HUES64 (cell line): Measurements from ENCODE around the gene CCDC40.
A peak's percentile ranks its signal among the peaks of the same experiment; 100 is the strongest.

Source experiments
- H3K27ac ChIP-seq: 2 replicates; pipeline ENCODE4 v1.7.0; 2013; ENCODE audit warnings: low read depth, low read length, inconsistent platforms
- H3K27me3 ChIP-seq: 2 replicates; pipeline ENCODE4 v1.6.1; 2013; ENCODE audit warnings: mild to moderate bottlenecking, low read length; ENCODE audit not compliant: insufficient read depth
- H3K36me3 ChIP-seq: 2 replicates; pipeline ENCODE4 v1.6.1; 2013; ENCODE audit warnings: mild to moderate bottlenecking, low read length; ENCODE audit not compliant: insufficient read depth
- H3K4me1 ChIP-seq: 2 replicates; pipeline ENCODE4 v1.6.1; 2013; ENCODE audit warnings: mild to moderate bottlenecking, low read length, moderate library complexity; ENCODE audit not compliant: insufficient read depth
- H3K4me3 ChIP-seq: 2 replicates; pipeline ENCODE4 v1.5.1; 2013; ENCODE audit warnings: mild to moderate bottlenecking, low read length, moderate library complexity
- H3K9ac ChIP-seq: 2 replicates; pipeline ENCODE4 v1.6.1; 2013; ENCODE audit warnings: mild to moderate bottlenecking, low read depth, low read length
- H3K9me3 ChIP-seq: 2 replicates; pipeline ENCODE4 v1.6.1; 2013; ENCODE audit warnings: low read depth, low read length; ENCODE audit not compliant: insufficient read depth
- WGBS: fragments of 150-250, 120-280 bp; methylation state at CpG from one replicate; pipeline ENCODE4 v1.1.7; 2013; ENCODE audit warnings: missing lambda C conversion rate; 5-methylcytosine and 5-hydroxymethylcytosine counted together

Gene CCDC40

GRCh38 chr17:80009391-80010282 lies 26.8 kb upstream of the CCDC40 start:
- Histone ChIP-seq H3K27ac (no peak overlapping the region), H3K9ac (no peak overlapping the region), H3K4me3 (no peak overlapping the region), H3K27me3 (no peaks in the 10 kb centered on the region), H3K9me3 (no peaks in the 10 kb centered on the region), H3K36me3 (peaks cover 22% of the 10 kb centered on the region), H3K4me1 (no peaks in the 10 kb centered on the region; the same call in 1 of the 2 replicates)
- 96% methylated on average over 34 of the region's 34 CpGs for WGBS

- Histone ChIP-seq H3K9ac (no peak overlapping the region), H3K9me3 (no peaks in the 10 kb centered on the region), H3K27ac (no peak overlapping the region), H3K36me3 (peaks cover 22% of the 10 kb centered on the region), H3K4me3 (no peak overlapping the region), H3K4me1 (no peaks in the 10 kb centered on the region; the same call in 1 of the 2 replicates), H3K27me3 (no peaks in the 10 kb centered on the region)
- WGBS, result 97% methylated on average over 33 of the region's 33 CpGs
Measured at GRCh38 chr17:80010283-80010858, 26.1 kb upstream of the CCDC40 start.

GRCh38 chr17:80011989-80012555 lies 24.4 kb upstream of the CCDC40 start:
- H3K4me1 ChIP-seq, result no peaks in the 10 kb centered on the region
- H3K4me3 ChIP-seq, result no peak overlapping the region
- WGBS, result 92% methylated on average over 9 of the region's 10 CpGs
- no peaks in the 10 kb centered on the region for H3K27me3 ChIP-seq
- H3K27ac ChIP-seq, result no peak overlapping the region
- no peaks in the 10 kb centered on the region for H3K9me3 ChIP-seq
- peaks cover 22% of the 10 kb centered on the region for H3K36me3 ChIP-seq
- H3K9ac ChIP-seq, result no peak overlapping the region

- WGBS, result 90% methylated on average over 33 of the region's 33 CpGs
- H3K36me3 ChIP-seq, result peaks cover 22% of the 10 kb centered on the region
- H3K9ac ChIP-seq, result no peak overlapping the region
- H3K4me3 ChIP-seq, result no peak overlapping the region
- no peaks in the 10 kb centered on the region for H3K27me3 ChIP-seq
- peak overlapping the region; percentile 40; the same call in 1 of the 2 replicates for H3K27ac ChIP-seq
- no peaks in the 10 kb centered on the region for H3K4me1 ChIP-seq
- H3K9me3 ChIP-seq, result no peaks in the 10 kb centered on the region
Measured at GRCh38 chr17:80012765-80013741, 23.4 kb upstream of the CCDC40 start.

- no peaks in the 10 kb centered on the region for H3K4me1 ChIP-seq
- H3K9ac ChIP-seq, result no peak overlapping the region
- WGBS, result 95% methylated on average over 18 of the region's 18 CpGs
- no peaks in the 10 kb centered on the region for H3K9me3 ChIP-seq
- no peak overlapping the region for H3K27ac ChIP-seq
- no peaks in the 10 kb centered on the region for H3K27me3 ChIP-seq
- peaks cover 11% of the 10 kb centered on the region for H3K36me3 ChIP-seq
- H3K4me3 ChIP-seq, result no peak overlapping the region
Measured at GRCh38 chr17:80017226-80018010, 19.0 kb upstream of the CCDC40 start.

GRCh38 chr17:80018917-80019651 lies 17.4 kb upstream of the CCDC40 start:
- no peaks in the 10 kb centered on the region for H3K9me3 ChIP-seq
- H3K4me1 ChIP-seq, result no peaks in the 10 kb centered on the region
- H3K27ac ChIP-seq, result no peak overlapping the region
- whole genome bisulfite sequencing, result 91% methylated on average over 21 of the region's 21 CpGs
- no peak overlapping the region for H3K4me3 ChIP-seq
- H3K27me3 ChIP-seq, result no peaks in the 10 kb centered on the region
- no peaks in the 10 kb centered on the region for H3K36me3 ChIP-seq
- H3K9ac ChIP-seq, result no peak overlapping the region

GRCh38 chr17:80021600-80021999 lies 14.8 kb upstream of the CCDC40 start:
- H3K36me3 ChIP-seq, result no peaks in the 10 kb centered on the region
- no peak overlapping the region for H3K27ac ChIP-seq
- 94% methylated on average over 1 of the region's 2 CpGs for WGBS
- H3K4me3 ChIP-seq, result no peak overlapping the region
- no peak overlapping the region for H3K9ac ChIP-seq
- peaks cover 4% of the 10 kb centered on the region; the same call in 1 of the 2 replicates for H3K4me1 ChIP-seq
- H3K9me3 ChIP-seq, result no peaks in the 10 kb centered on the region
- no peaks in the 10 kb centered on the region for H3K27me3 ChIP-seq

GRCh38 chr17:80023481-80024205 lies 12.8 kb upstream of the CCDC40 start:
- H3K4me1 ChIP-seq, result peaks cover 4% of the 10 kb centered on the region; the same call in 1 of the 2 replicates
- H3K4me3 ChIP-seq, result no peak overlapping the region
- H3K27ac ChIP-seq, result no peak overlapping the region
- no peak overlapping the region for H3K9ac ChIP-seq
- H3K9me3 ChIP-seq, result no peaks in the 10 kb centered on the region
- 84% methylated on average over 43 of the region's 43 CpGs for WGBS
- H3K27me3 ChIP-seq, result no peaks in the 10 kb centered on the region
- no peaks in the 10 kb centered on the region for H3K36me3 ChIP-seq

- H3K27ac ChIP-seq, result no peak overlapping the region
- WGBS, result 62% methylated on average over 10 of the region's 10 CpGs
- no peak overlapping the region for H3K9ac ChIP-seq
Measured at GRCh38 chr17:80024206-80024972, 12.1 kb upstream of the CCDC40 start.

More at GRCh38 chr17:80024206-80024972, 12.1 kb upstream of the CCDC40 start:
- H3K36me3 ChIP-seq, result no peaks in the 10 kb centered on the region
- no peaks in the 10 kb centered on the region for H3K9me3 ChIP-seq
- H3K27me3 ChIP-seq, result no peaks in the 10 kb centered on the region
- no peak overlapping the region for H3K4me3 ChIP-seq
- H3K4me1 ChIP-seq, result peaks cover 4% of the 10 kb centered on the region; the same call in 1 of the 2 replicates
